ENCODE results near the gene INAFM1.
"Not testable (repeated sequence)": the region's sequence is repeated elsewhere in the genome, so short reads cannot be mapped to it uniquely, and the experiment has no call there.

Gene INAFM1

DNA sequence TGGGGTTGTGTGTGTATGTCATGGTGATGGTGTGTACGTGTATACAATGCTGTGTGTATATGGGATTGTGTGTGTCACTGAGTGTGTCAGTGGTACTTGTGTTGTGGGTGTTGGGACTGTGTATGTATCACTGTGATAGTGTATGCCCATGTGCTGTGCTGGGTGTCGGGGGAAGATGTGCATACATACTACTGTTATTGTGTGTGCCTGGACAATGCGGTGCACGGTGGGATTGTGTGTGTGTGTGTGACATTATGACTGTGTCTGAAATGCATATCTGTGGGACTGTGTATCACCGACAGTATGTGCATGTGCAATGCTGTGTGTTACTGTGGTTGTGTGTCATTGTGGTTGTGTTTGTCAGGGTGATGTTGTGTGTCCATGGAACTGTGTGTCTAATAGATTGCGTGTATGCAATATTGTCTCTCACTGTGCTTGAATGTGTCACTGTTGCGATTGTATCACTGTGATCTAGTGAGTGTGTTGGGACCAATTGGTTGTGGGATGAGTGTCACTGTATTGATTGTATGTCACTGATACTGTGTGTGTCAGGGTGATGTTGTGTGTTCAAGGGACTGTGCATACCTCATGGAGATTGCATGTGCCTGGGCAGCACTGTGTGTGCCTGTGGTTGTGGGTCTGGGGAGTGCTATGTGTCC lies 32.6 kb upstream of the INAFM1 start:
- no peak for DNase-seq

GRCh38 chr19:47243364-47243775 lies 31.3 kb upstream of the INAFM1 start:
- no peak for DNase-seq

DNA sequence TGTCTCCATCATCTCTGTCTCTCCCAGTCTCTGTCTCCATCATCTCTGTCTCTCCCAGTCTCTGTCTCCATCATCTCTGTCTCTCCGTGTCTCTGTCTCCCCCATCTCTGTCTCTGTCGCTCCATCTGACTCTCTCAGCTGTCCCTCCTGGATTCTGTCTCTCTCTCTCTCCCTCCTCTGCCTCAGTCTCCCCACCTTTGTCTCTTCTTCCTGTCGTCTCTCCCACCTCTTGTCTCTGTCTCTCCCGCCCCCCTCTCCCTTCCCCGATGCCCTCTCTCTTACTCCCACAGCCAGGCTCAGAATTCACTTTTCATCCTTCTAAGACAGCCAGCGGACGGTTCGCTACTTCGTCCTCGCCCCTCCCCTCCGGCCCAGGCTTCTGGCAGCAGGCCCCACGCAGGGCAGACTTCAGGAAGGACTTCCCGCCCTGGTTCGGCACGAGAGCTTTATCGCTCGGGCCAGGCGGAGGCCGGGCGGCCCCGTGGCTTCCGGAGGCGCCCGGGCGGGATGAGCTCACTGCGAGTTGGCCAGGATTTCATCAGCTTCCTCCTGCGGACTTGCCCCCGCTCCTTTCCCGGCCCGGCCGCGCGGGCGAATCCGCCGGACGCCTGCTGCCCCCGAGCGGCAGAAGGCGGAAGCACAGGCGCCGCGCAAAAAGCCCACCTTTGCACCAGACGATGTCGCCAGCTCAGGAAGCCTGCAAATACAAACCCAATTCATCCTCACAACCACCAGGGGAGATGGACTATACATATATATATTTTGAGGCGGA lies 30.7 kb upstream of the INAFM1 start:
- DNase-seq, result peak; percentile 55

- DNase-seq, result no peak
Measured at GRCh38 chr19:47247308-47247990, 27.2 kb upstream of the INAFM1 start.

- DNase-seq, result not testable (repeated sequence)
Measured at GRCh38 chr19:47253016-47253415, 21.7 kb upstream of the INAFM1 start.

GRCh38 chr19:47253467-47253881 lies 21.2 kb upstream of the INAFM1 start:
- no peak for DNase-seq

- DNase-seq, result no peak
Measured at GRCh38 chr19:47253970-47254369, 20.7 kb upstream of the INAFM1 start.

- DNase-seq, result peak; percentile 92
Measured at GRCh38 chr19:47255879-47256692, 18.6 kb upstream of the INAFM1 start, which contains the start of gene CCDC9. Gene CCDC9, plus strand, starts transcription at chr19:47256525. Its CDS starts 1,876 bp downstream, at chr19:47258401.

GRCh38 chr19:47256693-47257410 lies 17.8 kb upstream of the INAFM1 start:
- DNase-seq, result peak; percentile 93

DNA sequence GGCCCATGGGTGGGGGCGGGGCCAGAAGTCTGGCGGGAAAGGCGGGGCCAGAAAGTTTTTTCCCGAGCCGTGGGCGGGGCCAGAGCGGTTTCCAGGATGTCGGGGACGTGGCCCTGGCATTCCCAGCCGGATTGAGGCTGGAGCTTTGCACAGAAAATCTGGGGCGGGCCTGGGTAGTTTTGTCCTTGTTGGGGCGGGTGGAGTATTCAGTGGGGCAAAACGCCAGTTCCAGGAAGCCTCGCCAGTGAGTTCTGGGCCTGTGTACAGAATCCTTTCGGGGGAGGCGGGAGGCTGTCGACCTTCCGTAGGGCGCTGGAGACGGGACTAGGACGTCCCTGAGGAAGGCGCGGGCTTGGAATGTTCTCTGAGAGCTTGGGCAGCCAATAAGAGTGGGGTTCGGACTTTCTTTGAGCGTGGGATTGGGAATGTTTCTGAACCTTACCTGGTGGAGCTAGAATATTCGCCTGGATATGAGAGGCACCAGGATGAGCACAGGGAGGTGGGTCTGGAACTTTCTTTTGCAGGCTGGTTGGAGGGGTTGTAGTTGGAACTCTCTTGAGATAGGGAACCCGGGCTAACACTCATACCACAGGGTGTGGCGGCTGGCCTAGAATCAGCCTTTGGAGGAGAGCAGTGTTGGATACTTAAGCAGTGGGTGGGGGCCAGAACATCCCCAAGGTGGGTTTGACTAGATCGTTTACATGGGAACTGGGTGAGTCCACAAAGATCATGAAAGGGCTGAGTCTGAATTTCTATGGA lies 17.1 kb upstream of the INAFM1 start:
- no peak for DNase-seq

DNA sequence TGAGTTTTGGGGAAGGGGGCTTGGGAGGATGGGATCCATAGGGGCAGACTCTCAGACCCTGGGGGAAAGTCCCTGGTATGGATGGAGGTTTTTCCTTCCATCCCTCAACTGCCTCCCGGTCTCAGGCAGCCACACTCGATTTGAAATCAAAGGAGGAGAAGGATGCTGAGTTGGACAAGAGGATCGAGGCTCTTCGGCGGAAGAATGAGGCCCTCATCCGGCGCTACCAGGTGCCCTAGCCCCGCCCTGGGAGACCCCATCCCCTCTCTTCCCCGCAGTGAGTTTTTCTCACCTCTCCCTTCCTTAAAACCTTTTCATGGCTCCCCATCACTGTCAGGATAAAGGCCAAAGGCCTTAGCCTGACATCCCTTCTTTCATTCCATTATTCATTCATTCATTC lies 16.3 kb upstream of the INAFM1 start:
- no peak for DNase-seq

DNA sequence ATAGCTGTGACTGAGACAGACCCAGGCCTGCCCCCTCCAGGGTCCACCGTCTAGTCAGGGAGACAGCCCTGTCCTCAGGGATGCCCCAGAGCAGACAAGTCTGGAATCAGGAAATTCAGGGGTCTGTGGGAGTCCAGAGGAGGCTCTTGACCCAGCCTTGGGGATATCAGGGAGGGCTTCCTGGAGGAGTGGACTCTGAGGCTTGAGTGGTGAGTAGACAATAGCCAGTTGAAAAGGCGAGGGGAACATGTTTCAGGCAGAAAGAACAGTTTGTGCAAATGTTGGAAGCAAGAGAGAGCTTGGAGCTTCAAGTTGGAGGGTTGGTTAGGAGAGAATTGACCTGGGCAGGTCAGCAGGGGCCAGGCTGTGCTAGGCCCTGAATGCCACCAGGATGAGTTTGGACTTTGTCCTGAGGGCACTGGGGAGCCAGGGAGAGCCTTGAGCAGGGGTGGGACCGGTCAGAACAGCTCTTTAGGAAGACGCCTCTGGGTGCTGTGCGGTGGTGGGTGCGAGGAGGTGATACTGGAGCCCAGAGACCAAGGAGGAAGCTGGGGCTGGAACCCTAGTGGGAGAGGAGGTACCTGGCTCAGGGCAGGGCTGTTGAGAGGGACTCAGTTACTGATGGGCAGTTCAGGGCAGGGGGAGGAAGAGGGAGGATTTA lies 15.7 kb upstream of the INAFM1 start:
- DNase-seq, result no peak

GRCh38 chr19:47260476-47260875 lies 14.2 kb upstream of the INAFM1 start:
- DNase-seq, result no peak

DNA sequence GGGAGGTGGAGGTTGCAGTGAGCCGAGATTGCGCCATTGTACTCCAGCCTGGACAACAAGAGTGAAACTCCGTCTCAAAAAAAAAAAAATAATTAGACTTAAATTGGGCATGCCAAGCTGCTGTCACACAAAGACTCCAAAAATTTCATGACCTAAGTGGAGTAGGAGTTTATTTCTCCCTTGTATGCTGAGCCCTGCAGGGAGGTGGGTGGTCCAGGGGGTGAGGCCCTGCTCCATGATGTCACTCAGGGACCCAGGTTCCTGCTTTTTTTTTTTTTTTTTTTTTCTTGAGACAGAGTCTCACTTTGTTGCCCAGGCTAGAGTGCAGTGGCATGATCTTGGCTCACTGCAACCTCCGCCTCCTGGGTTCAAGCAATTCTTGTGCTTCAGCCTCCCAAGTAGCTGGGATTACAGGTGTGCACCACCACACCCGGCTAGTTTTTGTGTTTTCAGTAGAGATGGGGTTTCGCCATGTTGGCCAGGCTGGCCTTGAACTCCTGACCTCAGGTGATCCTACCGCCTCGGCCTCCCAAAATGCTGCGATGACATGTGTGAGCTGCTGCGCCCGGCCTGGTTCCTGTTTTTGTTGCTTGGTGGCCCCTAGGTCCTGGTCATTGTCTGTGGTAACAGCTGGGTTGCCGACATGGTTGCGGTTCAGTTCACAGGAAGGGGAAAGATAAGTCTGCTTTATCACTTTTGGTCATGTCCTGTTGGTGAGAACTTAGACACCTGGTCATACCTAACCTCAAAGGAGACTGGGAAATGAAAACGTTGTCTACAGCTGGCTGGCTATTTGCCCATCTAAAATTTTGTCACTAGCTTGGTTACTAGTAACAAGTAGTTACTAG lies 12.5 kb upstream of the INAFM1 start:
- not testable (repeated sequence) for DNase-seq

DNA sequence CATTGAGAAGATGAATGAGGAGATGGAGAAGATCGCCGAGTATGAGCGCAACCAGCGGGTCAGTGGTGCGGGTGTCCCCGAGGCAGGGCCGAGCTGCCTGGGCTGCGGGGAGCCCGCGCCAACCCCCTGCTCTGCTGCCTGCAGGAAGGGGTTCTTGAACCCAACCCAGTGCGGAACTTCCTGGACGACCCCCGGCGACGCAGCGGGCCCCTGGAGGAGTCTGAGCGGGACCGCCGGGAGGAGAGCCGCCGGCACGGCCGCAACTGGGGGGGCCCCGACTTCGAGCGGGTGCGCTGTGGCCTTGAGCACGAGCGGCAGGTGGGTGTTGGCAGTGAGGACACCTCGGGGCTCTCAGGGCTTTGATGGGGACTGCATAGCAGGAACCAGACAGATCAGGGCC lies 10.1 kb upstream of the INAFM1 start:
- no peak for DNase-seq

DNA sequence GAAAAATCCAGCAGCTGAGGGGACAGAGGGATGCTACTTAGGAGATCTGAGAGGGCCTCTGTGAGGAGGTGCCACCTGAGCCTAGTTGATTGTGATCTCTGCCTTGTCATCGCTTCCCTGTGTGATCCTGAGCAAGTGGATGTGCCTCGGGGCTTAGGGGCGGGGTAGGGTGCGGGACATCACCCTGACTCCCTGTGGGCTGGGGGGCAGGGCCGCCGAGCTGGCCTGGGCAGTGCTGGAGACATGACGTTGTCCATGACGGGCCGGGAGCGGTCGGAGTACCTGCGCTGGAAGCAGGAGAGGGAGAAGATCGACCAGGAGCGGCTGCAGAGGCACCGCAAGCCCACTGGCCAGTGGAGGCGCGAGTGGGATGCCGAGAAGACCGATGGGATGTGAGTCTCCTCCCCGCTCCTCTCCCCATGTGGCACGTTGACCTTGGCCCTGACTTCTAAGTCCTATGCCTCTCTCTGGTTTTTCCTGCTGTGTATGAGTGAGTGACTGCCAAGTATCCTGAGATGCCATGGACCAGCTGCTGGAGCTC lies 8.2 kb upstream of the INAFM1 start:
- DNase-seq, result no peak

DNA sequence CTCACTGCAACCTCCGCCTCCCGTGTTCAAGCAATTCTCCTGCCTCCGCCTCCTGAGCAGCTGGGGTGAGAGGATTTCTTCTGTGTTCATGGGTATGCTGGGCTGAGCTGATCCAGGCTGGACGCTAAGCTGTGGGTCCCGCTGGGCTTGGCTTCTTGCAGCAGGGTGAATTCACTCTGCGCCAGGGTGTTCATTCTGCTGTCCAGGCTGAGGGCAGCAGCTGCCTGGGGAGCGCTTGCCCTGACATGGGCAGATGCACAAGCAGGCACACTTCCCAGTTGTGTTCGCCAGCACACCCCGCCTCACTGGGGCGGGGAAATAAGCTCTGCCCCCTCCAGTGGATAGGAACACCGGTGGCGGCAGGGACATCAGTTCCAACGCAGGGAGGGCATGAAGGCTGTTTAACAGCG lies 7.3 kb upstream of the INAFM1 start:
- no peak for DNase-seq

- DNase-seq, result no peak
Measured at GRCh38 chr19:47268028-47268427, 6.7 kb upstream of the INAFM1 start.

DNA sequence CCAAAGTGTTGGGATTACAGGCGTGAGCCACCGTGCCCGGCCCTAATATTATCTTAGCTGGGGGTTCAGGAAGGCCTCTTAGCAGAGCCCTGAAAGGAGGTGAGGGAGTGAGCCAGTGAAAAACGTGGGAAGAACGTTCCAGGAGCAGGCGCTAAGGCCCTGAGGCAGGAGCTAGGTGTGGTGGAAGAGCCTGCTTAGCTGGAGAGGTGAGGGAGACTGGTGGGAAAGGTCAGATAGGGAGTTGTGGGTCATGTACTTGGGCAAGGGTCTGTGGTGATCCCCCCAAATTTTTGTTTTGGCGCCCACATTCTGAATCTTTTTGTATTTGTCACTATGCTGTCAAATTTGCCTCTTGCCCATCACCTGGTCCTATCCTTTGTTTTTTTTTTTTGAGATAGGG lies 5.1 kb upstream of the INAFM1 start:
- DNase-seq, result no peak

DNA sequence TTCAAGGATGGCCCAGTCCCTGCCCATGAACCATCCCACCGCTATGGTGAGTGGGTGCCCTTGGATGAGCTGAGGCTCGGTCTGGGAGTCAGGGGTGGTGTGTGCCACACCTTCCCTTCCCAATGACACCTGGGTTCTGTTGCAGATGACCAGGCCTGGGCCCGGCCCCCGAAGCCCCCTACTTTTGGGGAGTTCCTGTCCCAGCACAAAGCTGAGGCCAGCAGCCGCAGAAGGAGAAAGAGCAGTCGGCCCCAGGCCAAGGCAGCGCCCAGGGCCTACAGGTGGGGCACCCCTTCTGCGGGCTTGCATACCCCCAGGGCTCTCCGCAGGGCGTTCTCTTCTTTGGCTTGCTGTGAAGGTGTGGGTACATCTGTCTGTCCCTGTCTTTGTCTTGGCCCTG lies 4.3 kb upstream of the INAFM1 start:
- no peak for DNase-seq

Data from NCI-H524 treated with DMSO at 0.1 percent for 48 hours (cell line).